NCI-H82 treated with DMSO at 0.1 percent for 48 hours (cell line): ENCODE measurements around the gene RHEBL1.

Experiments used
- DNase-seq: peaks from one replicate; lab custom pipeline; 2025; ENCODE audit not compliant: unreplicated experiment; lab: John Stamatoyannopoulos, UW

RHEBL1 gene

DNA sequence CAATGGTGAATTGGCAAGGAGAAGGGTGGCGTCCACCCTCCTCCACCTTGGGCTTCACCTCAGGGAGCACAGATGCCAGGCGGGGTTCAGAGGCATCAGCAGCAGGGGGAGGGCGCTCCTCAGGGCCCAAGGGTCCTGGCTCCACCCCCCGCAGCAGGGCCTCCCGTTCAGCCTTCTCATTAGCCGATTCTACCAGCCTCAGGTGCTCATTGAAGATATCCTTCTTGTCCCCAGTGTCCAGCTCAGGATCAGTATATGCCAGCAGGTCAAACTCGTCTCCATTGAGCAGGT lies 31.9 kb downstream of the RHEBL1 start:
- DNase-seq: no peak

DNA sequence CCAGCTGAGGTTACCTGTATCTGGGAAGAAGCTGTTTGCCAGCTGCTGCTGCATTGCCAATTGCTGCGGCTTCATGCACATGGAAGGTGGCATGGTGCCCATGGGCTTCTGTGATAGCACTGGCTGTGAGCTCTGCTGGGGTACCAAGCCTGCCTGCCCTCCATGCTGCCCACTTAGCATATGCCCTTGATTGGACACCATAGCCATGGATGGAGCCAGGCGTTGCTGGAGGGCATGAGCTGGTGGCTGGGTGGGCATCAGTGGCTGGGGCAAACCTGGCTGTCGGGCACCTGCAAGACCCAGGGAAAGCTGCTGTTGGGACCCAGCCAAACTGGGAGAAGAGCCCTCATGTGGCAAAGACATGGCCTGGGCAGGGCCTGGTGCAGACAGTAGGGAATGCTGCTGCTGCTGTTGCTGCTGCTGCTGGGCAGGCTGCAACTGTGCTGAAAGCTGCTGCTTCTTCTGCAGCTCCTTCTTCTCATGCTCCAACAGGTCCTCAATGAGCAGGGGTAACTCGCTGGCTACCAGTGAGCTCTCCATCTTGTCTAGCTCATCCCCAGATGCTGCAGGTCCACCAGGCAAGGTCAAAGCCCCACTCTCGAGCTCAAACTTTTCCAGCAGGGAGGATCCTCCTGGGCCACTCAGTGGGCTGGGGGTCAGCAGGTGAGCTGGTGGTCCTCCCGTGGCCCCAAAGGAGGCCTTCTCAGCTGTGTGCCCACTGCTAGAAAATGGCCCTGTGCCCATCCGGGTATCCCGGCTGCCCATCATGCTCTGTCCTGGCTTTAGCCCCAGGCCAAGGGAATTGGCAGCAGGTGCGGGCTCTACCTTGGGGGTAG lies 32.5 kb downstream of the RHEBL1 start:
- DNase-seq: no peak

- DNase-seq: no peak
Measured at GRCh38 chr12:49036029-49036428, 33.8 kb downstream of the RHEBL1 start.

DNA sequence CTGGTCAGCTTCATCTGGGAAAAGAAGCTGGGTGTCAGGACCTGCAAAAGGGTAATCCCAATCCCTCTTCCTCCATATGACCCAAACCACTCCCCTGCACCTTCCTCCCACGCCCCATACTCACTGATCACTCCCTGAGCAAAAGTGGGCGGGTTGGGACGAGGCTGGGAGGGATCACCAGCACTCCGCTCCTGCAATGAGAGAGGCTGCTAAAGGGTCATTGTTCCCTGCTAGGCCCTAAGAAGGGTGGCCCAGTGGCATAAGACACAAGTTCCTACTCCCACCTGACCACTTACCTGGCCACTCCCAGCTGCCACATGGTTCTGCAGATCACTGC lies 35.5 kb downstream of the RHEBL1 start:
- DNase-seq: no peak

DNA sequence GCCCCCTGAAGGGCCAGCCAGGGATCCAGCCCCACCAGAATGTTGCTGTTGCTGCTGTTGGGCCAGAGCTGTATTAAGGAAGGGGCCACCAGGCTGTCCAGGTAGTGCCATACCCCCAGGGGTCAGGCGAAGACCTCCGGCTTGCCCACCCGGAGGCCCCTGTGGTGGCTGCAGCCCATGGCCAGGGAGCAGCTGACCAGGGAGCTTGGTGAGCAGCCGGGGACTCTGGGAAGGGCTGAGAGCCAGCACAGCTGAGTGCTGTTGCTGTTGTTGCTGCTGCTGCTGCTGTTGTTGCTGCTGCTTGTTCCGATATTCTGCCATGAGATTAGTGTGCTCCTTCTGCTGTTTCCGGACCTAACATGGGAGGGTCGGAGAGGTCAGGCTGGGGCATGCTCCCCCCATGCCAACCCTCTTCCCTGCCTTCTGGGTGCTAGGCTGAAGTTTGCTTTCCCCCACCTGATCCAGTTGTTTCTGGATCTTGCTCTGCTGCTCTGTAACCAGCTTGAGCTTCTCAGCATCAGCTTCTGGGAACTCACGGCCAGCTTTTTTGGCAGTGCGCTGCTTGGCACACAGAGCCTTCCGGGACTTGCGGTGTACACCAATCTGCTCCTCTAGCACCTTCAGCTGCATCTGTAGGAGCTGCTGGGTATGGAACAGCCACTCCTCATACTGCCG lies 36.0 kb downstream of the RHEBL1 start:
- DNase-seq: no peak

DNA sequence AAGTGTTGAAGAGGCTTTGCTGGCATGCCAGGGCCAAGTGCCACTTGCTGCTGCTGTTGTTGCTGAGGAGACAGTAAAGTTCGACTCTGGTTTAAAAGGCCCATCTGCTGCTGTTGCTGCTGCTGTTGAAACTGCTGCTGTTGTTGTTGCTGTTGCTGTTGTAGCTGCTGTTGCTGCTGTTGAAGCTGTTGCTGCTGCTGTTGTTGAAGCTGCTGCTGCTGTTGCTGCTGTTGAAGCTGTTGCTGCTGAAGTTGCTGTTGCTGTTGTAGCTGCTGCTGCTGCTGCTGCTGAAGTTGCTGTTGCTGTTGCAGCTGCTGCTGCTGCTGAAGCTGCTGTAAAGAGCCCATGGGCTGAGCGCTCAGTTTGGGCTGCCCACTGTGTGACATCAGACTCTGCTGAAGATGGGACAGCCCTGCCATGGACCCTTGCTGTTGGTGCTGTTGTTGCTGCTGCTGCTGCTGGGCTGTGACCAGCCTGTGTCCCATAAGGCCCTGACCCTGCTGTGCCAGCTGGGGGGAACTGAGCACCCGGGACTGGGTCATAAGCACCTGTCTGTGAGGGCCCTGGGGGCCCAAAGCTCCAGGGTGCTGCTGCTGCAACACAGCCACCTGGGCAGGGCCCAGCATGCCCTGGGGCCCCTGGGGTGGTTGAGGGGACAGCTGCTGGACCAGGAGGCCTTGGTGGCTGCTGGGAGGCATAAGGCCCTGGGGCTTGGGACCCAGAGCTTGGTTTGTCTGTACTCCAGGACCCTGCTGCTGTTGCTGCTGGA lies 36.9 kb downstream of the RHEBL1 start:
- DNase-seq: no peak

- no peak for DNase-seq
Measured at GRCh38 chr12:49032276-49032675, 37.5 kb downstream of the RHEBL1 start.

DNA sequence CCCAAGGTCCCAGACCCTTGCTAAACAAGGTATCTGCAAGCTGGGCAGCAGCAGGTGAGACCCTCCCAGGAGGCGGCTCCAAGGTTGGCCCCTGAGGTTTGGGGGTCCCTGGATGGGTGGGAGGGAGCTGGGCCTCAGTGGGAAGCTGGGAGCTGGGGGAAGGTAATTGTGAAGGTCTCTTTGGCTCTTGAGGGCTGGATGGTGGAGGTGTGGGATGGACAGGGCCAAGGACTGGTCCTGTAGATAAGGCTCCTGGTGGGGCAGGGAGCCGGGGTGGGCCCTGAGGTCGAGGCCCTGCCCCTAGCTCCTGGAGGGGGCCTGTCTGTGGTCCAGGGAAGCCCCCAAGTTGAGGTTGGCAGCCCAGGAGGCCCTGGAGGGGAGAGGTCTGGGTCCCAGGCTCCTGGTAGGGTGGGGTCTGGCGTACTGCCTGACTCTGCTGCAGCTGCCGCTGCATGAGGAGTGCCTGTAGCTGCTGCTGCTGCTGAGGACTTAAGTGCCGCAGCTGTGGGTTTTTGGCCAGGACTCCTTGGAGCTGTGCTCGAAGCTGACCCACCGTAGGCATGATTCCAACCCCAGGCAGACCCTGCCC lies 38.1 kb downstream of the RHEBL1 start:
- no peak for DNase-seq

- DNase-seq: no peak
Measured at GRCh38 chr12:49030714-49031572, 38.8 kb downstream of the RHEBL1 start.

- no peak for DNase-seq
Measured at GRCh38 chr12:49030119-49030518, 39.7 kb downstream of the RHEBL1 start.

GRCh38 chr12:49028666-49029275 lies 41.0 kb downstream of the RHEBL1 start:
- DNase-seq: no peak

GRCh38 chr12:49027846-49028555 lies 41.8 kb downstream of the RHEBL1 start:
- no peak for DNase-seq

GRCh38 chr12:49026678-49027480 lies 42.9 kb downstream of the RHEBL1 start:
- no peak for DNase-seq

DNA sequence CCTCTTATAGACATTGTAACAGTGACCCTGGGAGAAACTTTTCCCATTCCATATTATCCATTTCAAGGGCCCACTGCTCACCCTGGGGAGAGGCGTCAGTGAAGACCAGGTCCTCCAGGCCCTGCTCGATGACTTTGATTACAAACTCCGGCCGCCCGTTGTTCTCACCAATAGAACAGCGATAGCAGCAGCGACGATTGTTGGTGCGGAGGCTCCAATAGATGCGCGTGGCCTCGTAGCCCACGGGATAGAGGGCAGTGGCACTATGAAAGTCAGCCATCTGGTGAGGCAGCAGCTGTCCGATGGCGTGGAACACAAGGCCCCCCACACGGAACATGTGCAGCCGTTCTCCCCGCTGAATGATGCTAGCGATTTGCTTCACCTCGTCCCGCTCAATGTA lies 43.7 kb downstream of the RHEBL1 start:
- DNase-seq: no peak

GRCh38 chr12:49025463-49025862 lies 44.3 kb downstream of the RHEBL1 start:
- DNase-seq: no peak

GRCh38 chr12:49024543-49024942 lies 45.2 kb downstream of the RHEBL1 start:
- DNase-seq: no peak

DNA sequence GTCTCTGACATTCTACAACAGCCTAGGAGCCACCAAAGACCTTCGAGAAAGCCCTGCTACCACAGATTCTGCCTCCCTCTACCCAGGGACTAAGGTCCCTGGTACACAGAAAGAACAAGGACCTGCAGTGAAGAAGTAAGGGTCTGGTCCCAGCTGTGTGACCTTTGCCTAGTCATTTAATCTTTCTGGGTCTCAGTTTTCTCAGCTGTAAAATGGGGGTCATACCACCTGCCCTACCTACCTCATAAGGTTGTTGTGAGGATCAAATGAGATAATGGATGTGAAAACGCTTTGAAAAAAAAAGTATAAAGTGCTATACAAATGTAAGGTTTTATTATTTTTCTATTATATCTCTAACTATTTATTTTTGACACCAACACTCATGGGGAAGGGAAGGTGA lies 46.0 kb downstream of the RHEBL1 start:
- DNase-seq: no peak

- DNase-seq: no peak
Measured at GRCh38 chr12:49022558-49023178, 47.1 kb downstream of the RHEBL1 start.
